Choroid plexus epithelial cell (primary cell): ENCODE data around the gene FAM234B.

Source experiments
- DNase-seq: peaks from one replicate; pipeline ENCODE4 v3.0.0-alpha.2; 2010; ENCODE audit warnings: low read depth
- H3K4me3 ChIP-seq: 2 replicates; pipeline ENCODE4 v1.5.1; 2011; ENCODE audit warnings: low read depth, mild to moderate bottlenecking, control low read depth, low read length, moderate library complexity
- TF ChIP-seq, protein P1 (sequence below): conservative IDR thresholded peaks from 2 replicates; pipeline ENCODE4 v1.5.1; 2011; ENCODE audit warnings: low read depth, mild to moderate bottlenecking, control low read depth, inconsistent platforms, low read length, moderate library complexity

FAM234B gene

DNA sequence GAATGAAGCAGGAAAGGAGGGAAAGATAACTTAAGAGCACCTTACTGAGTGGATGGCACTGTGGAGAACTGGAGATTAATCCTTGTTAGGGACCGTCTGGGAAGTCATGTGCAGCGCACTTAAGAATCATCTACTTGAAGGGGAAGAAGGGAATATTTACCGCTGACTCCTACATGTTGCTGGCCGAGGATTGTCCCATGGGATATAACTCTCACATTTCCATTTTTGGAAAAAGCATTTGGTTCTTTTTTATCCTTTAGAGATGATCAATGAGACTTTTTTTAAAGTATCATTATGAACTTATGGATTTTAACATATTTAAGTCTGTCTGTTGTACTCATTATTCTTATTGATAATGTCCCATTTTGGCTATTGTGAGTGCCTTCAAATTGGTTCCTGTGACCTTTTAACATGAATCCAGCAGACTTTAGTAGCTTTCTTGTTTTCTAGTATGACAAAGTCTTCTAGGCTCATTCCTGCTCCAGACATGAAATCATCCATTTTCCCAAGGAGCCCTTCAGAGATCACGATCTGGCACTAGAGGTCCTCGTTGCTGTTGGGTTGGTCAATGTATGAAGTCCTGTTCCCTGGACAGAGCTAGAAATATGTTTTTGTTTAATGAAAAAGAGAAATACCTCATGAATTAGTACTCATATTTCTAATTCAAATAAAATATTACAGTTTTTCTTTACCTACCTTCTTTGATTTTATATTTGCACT, 20.2 kb upstream of the FAM234B start:
- TF ChIP-seq, protein P1, sequence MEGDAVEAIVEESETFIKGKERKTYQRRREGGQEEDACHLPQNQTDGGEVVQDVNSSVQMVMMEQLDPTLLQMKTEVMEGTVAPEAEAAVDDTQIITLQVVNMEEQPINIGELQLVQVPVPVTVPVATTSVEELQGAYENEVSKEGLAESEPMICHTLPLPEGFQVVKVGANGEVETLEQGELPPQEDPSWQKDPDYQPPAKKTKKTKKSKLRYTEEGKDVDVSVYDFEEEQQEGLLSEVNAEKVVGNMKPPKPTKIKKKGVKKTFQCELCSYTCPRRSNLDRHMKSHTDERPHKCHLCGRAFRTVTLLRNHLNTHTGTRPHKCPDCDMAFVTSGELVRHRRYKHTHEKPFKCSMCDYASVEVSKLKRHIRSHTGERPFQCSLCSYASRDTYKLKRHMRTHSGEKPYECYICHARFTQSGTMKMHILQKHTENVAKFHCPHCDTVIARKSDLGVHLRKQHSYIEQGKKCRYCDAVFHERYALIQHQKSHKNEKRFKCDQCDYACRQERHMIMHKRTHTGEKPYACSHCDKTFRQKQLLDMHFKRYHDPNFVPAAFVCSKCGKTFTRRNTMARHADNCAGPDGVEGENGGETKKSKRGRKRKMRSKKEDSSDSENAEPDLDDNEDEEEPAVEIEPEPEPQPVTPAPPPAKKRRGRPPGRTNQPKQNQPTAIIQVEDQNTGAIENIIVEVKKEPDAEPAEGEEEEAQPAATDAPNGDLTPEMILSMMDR: peak; percentile 64
- H3K4me3 ChIP-seq: no peak overlapping the region
- DNase-seq: peak; percentile 75

DNA sequence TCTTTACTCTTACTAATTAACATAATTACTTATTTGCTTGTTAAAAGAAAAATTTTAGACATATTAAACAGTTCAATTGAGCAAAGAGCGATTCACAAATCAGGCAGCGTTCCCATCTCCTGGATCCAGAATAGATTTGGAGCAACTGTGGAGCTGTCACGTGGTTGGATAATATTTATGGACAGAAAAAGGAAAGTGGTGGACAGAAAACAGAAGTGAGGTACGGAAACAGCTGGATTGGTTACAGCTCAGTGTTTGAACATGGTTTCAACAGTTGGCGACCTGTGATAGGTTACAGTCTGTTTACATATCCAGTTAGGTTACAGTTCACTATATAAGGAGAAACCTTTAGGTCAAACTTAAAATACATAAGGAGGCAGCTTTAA, 19.7 kb upstream of the FAM234B start:
- no peak overlapping the region for H3K4me3 ChIP-seq
- TF ChIP-seq, protein P1: no peak
- DNase-seq: no peak

DNA sequence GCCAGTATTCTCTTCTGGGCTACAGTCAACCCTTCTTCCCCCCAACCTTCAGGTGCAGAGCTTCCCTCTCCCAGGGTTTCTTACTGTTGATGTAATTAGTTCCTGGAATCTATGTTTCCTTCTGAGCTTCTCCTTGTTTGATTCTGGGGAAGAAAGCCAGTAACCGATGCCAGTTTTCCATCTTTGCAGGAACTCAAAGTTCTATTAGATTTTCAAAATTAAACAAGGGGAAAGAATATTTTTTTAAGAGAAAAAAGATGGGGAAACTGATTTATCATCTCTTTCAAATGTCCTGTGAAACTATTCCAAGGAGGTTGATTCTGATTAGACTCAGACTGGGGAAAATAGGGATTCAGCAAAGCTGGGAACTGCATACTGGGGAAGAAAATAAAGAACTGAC, 17.9 kb upstream of the FAM234B start:
- TF ChIP-seq, protein P1: no peak
- no peak for DNase-seq
- no peak overlapping the region for H3K4me3 ChIP-seq

DNA sequence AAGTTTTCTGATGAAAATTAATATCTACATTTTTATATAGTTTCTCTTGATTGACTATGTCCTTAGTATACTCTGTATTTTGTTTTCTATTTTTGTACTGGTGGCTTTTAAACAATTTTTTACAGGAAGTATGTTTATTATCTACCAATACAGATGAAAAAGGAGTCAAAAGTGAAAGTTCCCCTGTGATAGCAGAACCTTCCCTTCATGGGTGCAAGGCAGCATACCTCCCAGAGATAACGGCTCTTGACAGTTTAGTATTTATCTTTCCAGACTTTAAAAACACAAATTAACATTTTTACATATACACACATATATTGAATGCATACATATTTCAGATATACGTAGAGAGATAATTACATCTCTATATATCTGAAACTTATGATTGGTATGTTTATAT, 17.1 kb upstream of the FAM234B start:
- no peak for DNase-seq
- TF ChIP-seq, protein P1: no peak
- H3K4me3 ChIP-seq: no peak overlapping the region

DNA sequence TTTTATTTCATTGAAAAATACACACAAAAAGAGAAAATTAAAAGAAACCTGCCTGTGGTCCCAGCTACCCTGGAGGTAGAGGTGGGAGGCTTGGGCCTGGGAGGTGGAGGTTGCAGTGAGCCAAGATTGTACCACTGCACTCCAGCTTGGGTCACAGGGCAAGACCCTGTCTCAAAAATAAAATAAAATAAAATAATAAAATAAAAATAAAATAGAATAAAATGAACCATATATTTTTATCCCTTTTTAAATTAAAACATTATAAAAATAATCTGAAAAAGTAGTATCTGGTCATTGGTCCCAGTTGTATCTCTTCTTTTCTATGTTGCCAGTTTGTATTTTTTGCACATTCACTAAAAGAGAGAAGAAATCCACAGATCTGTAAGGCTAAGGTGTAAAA, 16.7 kb upstream of the FAM234B start:
- TF ChIP-seq, protein P1: no peak
- DNase-seq: no peak
- H3K4me3 ChIP-seq: no peak overlapping the region

DNA sequence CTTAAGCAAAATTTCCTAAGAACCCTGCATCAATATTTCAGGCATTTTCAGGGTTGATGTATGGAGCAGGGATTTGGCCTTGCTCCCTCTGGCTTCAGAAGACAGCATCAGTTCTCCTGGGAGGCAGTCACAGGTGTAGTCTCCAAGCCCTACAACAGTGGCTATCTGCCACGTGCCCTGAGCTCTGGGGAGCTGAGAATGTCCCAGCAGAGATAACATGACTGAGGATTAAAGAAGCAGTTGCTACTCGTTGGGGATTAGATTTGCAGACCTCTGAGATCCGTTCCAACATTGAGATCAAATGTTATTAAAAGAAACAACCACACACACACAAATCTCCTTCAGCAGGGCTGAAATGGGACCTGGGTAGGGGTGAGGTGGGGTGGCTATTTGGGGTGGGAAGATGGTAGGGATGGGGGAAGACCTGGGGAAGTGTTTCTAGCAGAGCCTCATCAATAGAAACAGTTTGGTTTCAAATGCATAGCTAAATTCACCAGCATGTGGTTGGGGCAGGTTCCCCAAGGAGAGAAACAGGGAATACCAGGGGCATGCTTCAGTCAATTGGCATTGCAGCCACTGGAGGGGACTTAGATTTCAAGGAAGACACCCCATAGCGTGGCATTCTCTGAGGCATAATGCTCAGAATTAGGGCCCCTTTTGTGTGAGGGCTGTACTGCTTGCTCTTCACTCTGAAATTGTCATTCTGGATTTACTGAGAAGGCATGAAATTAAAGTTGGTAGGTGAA, 15.2 kb upstream of the FAM234B start:
- H3K4me3 ChIP-seq: no peak overlapping the region
- TF ChIP-seq, protein P1: no peak
- no peak for DNase-seq
